Upper lobe of left lung (tissue), 4 donors: ENCODE results near the gene POLA1.

Source experiments
- CTCF ChIP-seq, 6 experiments: fragments of 450-650 bp in 4 of 6; fragments of 200-600 bp in 2 of 6; sonication (generic) in 2 of 6; IDR thresholded peaks; one replicate each; pipeline ENCODE4 v1.5.1; 2016 to 2019; ENCODE audit warnings: antibody characterized with exemption in 6 of 6
- POLR2A ChIP-seq, 4 donors: fragments of 450-650 bp; IDR thresholded peaks; one replicate each; pipeline ENCODE4 v1.5.1; 2016 to 2017; ENCODE audit warnings: antibody characterized with exemption in 4 of 4, mild to moderate bottlenecking in 2 of 4

DNA sequence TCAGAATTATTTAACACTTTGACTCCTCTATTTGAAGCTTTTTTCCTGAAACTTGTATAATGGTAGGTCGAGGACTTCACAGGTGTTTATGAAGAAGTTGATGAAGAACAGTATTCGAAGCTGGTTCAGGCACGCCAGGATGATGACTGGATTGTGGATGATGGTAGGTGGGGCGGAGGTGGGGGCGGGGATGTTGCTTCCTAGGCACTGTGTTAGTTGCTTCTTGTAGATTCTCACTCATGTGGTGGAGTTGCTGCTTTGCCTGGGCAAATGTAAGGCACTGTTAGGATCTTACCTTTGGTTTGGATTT lies 9.4 kb downstream of the POLA1 start:
- TF ChIP-seq CTCF (IDR thresholded peaks at IDR 0.05) (no peak), POLR2A (IDR thresholded peaks at IDR 0.05) (no peak)
